Measurements from ENCODE around the gene MVB12B.

MVB12B gene

DNA sequence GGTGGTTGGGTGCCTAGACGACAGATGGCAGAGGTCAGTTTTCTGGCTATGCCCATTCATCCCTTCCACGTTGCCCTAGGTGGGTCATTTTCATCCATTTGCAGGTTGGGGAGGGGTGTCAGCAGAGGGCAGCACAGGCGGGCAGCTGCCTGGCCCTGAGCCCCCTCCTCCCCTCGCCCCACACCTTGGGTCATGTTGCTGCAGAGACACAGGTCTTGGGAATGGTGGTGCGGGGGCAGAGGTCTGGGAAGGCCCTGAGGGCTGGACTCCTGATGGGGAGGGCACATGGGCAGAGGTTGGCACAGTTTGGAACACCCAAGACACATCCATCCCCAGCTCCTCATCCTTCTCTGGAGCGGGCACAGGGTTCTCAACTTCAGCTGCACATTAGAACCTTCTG lies 183.9 kb downstream of the MVB12B start:
- no peak for DNase-seq

DNA sequence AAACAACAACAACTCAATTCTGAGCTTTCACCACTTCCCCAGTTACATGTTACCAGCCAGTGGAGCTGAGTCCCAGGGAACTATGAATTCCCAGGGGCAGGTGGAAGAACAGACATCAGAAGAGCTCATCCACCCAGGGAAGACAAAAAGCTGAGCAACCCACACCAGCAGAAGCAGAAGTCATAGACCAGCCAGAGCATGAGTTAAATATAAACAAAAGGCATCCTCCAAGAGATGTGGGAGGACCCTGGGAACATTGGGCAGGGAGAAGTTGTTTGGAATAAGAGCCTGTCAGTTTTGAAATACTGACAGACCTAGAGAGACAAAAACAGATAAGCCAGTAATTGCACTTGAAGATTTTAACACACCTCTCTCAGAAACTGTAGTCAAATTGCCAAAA lies 184.8 kb downstream of the MVB12B start:
- DNase-seq, result no peak

DNA sequence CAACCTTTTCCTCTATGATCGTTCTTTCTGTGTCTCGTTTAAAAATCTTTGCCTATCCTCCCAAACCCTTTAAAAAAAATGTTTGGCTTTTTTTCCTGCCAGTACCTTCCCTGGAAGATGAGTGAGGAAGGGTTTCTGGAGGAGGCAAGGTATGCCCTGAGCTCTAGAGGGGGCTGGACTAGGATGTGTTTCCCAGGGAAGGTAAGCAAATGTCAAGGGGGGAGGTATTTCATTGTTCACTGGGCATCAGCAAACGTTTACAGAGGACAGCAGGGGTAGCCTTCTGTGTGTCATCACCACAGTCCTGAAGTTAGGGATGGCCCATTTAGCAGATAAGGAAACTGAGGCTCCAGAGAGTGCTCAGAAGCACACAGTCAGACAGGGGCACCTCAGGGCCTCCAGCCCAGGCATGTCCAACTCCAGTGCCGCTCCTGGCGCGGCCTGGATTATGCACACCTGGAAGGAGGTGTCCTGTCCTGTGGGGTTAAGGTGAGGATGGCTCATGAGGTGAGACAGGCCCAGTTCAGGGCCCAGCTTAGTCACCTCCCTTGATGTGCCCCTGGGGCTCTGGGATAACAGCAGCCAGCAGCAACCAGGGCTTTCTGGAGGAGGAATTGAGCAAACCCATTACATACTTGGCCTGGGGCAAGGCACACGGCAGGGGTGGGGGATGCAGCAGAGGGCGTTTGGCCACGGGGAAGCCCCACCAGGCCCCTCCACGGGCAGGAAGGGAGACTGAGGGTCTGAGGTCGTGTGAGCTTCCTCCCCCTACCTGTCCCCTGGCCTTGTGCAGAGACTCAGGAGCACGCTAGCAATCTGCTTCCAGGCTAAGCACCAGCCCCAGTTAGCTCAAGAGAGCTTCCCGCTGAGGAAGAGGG lies 186.8 kb downstream of the MVB12B start:
- no peak for DNase-seq

DNA sequence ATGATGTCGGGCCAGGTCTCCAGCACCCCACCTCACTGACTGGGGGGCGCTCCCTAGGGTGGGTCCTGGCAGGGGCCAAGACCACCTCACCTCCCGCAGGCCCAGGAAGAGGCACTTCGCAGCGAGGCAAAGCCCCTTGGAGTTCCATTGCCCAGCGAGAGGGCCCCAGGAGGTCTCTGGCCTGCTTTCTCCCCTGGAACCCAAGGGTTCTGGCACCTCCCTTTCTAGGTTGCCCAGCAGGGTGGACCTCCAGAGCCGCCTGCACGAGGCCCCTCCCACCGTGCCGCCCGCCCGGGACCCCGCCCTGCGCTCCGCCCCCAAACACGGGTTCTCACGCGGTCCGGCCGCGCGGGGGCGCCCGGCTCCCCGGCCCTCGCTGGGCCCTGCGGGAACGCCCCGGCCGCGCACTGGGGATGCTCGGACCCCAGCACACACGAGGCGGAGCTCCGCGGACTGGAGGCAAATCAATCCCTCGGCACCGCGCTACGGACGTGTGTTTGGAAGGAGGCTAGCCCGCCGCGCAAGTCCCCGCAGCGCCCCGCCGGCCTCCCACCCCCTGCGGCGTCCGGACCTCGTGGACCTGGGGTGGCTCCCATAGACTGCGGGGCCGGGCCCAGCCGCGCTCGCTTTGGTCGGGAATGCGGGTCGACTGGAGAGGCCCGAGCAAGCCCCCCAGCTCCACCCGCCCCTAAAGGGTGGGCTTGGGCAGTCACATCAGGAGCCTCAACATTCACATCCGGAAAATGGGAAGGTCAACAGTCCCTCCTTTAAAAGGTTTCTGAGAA lies 187.6 kb downstream of the MVB12B start:
- peak; percentile 72 for DNase-seq

DNA sequence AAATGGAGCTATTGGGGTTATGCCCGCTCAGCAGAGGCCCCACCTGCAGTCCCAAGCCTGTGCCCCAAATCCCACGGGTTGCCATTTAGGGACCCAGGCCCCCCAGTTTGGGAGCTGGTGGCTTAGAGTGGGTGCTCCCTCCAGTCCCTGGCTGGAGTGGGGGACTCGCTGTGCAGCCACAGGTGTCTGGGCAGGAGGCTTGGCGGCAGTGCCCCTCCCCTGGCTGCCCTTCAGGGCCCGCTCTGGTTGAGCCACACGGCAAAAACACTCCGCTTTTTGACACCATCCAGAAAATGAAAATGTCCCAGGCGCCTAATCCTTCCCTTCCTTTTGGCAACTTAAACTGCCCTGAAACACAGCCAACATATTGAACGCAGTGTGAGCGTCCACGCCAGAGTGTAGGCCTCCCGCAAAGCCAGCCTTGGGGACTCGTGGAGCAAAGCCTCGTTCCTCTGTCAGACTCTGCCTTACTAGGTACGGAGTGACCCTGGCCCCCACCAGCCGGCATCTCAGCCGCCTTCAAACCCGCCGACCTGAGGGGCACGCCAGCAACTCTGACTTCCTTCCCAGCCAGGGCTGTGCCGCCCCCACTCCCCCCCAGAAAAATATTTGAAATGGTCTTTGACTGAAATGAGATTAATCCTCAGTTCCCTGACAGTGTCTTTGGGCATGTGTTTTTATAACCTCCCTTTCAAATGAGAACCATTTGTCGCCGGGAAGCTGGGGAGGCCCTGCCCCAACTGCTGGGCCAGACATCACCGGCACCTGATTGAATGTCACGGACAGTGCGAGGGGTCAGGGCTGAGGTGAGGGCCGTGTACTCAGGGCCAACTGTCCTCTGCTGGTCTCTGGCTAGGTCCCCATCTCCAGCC lies 188.6 kb downstream of the MVB12B start:
- DNase-seq, result no peak

DNA sequence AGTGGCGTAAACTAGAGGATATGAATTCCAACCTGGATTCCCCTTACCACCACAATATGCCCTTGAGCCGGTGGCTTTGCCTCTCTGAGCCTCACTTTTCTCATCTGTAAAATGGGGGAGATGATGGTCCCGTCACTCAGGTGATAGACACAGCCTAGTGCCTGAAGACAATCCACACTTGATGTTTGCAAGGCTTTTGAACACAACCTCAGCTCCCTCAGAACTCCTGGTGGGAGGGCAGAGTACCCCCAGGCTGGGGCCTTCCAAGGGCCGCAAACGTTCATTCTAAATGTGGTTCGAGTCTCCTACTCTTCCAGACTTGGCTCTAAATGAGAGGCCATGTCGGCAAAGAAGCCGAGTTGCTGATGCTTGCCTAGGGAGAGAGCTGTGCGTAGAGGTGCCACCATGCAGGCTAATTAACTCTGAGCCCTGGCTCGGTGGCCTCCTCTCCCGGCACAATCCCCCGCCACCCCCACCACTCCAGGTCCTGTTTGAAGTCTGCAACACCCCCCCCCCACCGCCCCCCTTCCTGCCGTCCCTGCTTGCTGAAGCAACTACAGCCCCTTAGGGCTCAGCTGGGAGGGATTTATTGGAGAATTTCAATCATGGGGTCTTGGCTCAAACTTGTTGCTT lies 189.4 kb downstream of the MVB12B start:
- DNase-seq, result no peak

DNA sequence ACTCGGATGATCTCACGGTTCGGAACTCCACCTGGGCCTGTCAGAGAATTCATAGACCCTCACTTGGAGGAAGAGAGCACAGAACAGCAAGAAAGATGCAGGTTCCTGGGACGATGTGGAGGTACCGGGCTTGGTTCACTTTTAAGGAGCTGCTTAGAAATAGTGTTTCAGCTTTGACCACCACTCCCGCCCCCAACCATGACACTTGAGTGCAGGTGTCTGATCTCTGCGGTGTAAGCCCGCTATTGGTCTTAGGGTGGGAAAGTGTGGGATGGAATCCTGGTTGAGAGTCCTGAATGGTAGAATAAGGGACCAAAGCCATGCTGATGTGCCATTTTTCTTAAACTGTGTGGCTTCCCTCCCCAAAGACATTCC lies 189.9 kb downstream of the MVB12B start:
- DNase-seq, result no peak

DNA sequence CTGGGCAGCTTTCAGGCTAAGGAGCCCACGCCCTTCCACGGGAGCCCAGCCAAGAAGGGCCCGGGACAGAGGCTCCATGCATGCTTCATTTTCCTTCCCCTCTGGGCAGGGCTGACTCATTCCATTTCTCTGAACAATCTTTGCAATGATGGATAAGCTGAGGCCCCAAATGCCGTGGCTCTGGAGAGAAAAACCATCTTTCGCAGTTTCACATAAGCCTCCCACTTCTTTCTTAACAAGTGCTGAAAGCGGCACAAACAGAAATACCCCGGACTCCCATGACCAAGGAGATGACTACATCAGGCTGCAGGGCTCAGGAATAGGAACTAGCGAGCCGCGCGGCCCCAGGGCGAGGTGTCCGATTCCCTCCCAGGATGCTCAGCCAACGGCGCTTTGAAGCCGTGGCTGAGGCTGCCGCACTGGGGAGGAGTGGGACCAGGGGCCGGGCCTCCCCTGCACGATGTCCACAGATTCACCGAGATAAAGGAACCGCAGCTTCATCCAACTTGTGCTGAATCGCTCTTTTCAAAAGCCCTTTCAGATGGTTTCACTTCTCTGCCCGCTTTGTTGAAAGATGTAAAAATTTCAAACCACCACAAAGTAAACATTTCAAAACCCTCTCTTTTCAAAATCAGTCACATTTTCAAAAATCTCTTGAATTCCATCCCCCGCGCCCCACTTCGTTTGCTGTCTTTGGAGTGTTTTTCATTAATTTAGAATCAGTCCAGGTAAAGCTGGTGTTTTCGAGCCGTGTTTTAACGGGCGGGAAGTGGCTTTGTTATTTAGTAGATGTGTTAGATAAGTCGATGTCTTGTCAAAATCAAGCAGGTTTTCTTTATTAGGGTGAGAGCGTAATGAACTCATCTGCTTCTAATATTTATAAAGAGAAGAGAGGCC lies 190.6 kb downstream of the MVB12B start:
- DNase-seq, result peak; percentile 50

DNA sequence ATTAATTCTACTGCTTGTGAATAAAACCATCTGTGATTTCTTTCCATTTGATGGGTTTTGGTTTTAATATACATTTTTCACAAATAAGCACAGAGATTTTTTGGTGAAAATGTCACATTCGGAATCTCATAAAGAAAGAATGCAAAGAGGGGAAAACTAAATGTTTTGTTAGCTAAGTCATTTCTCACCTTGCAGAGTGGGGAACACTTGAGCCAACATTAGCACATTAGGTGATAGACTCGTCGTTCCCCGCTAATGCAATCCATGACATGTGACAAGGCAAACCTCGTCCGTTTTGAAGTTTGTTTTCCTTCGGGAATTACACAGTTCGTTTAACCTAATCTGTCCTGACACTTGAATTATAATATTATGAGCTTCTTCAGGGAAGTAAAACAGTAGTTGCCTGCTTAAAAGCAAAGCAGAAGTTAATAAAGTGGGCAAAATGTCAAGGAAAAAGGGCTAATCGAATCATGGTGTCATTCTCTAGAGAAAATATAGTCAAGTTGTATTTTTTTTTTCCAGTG lies 191.3 kb downstream of the MVB12B start:
- DNase-seq, result no peak

DNA sequence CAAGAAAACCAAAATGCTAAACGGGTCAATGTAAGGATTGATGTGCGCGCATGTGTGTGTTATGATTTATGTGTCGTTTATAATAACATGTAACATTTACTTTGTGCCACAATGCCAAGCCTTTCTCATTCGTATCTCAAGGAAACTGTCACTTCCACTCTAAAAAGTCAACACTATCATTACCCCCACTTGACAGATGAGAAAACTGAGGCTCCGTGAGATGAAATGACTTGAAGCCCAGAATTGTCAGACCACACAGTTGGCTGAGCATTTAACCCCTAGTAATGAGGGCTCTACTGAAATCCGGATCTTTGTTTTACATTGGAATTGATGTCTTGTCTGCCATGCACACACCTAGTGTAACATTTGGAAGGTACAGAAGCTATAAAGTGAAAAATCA lies 192.1 kb downstream of the MVB12B start:
- no peak for DNase-seq

DNA sequence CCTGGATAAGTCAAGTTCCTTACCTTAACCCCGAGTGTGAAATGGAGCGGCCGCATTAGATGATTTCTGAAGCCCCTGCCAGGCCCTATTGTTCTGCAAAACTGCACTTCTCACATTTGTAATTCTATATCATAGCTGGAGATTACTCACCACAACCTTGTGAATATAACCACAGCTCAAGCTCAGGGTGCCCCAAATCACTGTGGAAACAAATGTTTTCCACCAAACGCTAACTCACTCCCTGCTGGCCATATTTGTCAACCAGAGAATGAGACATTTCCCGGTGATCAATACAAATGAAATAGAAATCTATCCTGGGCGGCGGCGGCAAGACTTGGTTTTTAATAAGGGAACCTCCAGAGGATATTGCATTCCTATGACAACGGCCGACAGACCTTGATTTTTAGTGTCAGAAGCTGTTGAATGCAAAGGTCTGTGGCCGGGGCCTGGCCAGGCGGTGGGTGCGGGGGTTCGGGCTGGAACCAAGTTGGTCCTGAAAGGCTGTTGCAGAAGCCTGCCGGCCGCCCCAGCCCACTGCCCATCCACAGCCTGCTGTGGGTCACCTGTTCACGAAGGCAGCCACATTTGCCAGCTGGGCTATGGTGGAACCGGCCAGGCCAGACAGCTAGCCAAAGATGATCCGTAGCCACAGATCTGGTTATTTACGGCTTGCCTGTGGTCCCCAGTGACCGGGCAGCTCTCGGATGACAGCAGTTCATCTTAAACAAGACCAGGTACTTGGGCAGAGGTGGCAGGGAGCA lies 193.2 kb downstream of the MVB12B start:
- DNase-seq, result peak; percentile 17

DNA sequence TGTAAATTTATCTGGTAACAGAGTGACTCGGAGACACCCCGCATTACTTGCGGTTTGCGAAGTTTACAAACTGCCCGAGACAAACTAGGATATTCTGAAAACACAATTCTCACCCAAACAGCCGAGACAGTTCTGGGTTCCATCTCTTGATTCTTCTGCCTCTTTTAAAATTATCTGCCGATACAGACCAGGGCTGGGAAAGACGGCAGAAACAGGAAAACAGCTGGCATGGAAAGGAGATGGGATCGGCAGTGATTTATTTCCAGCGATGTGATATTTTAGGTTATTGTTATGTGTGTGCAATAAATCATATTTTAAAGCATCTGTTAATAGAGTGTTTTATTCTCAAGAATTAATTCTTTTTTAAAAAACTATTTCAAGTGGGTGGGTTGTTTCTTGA lies 193.8 kb downstream of the MVB12B start:
- no peak for DNase-seq

DNA sequence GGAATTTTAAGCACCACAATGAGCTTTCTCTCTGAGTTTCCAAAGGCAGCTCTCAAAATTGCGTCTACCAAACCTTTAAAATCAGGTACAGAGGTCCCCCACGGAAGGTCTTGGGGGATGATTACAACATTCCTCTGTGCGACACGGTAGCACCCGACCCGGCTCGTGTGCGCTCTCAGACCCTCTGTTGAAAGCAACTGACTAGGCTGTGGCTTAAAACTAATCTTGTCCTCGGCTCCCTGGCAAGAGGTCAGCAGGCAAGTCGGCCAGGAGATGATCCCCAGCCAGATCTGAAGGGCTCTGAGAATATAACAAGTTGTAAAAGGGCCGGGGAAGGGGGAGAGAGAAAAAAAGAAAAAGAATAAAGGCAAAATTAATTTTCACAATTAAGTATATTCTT lies 194.5 kb downstream of the MVB12B start:
- DNase-seq, result no peak

DNA sequence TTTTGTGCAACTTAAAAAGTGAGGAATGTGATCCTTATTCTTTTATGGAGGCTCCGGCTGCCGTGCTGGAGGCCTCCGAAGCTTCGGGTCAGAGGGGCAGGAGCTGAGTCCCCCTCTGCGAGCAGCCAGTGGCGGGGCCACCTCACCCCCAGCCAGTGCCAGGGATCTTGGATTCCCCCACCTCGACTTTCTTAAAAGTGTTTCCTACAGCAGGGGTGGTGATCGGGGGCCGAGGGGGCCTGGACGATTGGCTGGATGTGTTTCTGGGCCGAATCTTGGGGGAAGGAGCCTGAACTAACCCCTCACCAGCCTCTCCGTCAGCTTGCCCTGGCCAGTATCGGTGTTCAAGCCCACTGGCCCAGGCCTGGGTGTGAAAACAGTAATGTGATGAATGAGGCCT lies 194.9 kb downstream of the MVB12B start:
- DNase-seq, result no peak

DNA sequence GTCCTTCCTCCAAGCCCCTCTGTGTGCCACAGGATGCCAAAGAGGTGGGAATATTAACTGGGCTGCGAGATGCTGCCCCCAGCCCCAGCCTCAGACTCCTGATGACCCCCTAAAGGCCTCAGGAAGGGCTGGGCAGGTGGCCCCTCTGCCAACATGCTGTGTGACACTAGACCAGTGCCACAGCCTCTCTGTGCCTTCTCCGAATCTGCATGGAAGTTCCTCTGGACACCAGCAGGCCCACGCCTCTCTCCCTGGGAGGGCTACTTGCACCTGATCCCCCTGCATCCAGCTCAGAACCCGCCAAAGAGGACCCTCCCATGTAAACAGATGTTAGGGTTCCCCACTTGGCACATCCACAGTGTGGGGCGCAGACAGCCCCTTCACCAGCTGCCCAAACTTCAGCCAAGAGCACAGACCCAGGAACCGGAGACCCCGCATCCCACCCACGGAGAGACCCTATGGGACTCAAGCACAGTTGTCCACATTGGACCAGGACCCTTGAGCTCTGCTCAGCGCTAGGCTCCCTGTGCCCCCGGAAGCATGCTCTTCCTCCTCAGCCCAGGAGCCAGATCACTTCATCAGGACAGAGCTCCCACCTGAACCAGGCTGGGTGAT lies 195.5 kb downstream of the MVB12B start:
- DNase-seq, result no peak

DNA sequence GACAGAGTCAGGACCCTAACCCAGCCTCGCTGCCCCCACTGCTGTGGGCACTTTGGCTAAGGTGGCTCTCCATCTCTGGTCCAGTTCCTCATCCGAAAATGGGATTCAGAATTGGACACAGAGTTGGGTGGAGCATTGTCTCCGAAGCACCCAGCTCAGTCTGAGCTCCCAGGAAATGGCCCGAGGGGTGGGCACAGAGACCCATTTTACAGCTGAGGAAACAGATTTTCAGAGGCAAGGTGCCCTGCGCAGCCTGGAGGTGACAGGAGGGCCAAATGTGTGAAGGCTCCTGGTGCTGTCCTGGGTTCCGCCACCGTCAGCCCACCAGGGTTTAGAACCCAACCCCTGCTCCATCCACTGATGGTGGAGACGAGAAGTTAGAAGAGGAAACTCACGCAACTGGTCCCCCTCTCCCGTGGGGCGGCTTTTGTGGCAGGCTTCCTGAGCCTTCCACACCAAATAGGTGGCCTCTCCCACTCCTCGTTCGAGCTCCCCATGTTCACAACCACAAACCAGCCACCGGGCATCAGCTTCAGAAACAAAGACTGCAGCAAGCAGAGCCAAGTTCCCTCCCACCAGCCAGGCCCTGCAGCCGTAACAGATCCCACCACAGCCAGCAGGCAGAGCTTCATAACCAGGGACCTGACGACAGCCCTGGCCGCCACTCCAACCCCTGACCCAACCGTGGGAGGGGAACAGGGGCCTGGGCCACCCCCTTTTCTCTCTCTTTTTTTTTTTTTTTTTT lies 196.2 kb downstream of the MVB12B start:
- DNase-seq, result no peak

DNA sequence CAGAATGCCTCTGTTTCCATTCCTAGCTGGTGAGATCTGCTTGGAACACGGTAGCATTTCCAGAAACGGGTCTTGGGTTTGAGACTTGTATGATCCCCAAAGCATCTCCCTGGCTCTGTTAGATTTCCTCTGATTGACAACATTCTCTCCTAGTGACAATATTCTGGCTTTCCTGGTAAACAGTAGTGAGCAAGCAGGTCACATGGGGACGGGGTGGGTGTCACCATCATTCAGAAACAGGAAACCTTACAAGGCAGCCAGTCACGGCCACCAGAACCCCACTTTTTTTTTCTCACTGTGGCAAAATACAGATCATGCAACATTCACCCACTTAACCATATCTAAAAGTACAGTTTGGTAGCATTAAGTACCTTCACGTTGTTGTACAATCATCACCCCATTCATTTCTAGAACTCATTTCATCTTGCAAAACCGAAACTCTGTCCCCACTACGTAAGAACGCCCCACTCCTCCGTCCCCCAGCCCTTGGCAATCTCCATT lies 197.0 kb downstream of the MVB12B start:
- DNase-seq, result peak; percentile 41

DNA sequence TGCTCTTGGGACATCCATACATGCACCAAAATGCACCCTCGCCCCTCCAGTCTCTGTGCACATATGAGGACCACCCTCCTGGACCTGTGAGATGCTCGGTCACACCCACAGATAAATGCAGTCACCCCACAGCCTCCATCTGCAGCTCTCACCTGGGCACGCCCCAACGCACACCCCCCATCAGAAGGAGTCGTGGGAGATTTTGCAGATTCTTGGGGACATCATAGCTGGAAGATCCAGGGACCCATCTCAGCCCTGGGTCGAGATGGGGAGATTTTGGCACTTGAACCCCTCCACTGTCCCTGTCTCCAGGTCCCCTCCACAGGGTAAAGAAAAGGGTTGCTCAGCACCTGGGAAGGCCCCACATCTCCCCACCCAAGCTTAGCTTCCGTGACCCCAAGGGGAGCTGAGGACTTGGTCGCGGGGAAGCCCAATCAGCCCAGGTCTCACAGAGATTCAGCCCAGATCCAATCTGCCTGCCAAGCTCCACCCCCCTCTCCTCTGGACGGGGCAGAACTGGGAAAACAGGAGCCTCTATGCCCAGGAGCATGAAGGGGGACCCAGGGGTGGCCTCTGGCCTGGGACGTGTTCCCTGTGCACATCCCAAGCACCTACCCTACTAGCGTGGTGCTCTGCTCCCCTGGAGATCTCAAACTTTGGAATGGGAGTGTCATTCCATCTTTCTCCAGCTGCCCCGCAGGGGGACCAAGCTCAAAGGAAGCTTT lies 197.9 kb downstream of the MVB12B start:
- DNase-seq, result no peak

Measured in CD4-positive, alpha-beta T cell treated with Interleukin-12 subunit alpha and Interleukin-12 subunit beta, for 1 hour (primary cell).